GM21528 (cell line): Measurements from ENCODE around the gene RAB32.

Experiments
- ATAC-seq: cut with Tn5 transposase; IDR thresholded peaks from one replicate; pipeline ENCODE4 v1.9.1; 2021; ENCODE audit warnings: mild to moderate bottlenecking, moderate library complexity; ENCODE audit not compliant: unreplicated experiment, low FRiP score

RAB32 gene

GRCh38 chr6:146581968-146582367 lies 38.3 kb downstream of the RAB32 start:
- ATAC-seq: no peak

- ATAC-seq: no peak
Observed at GRCh38 chr6:146582857-146583256, 39.2 kb downstream of the RAB32 start.

DNA sequence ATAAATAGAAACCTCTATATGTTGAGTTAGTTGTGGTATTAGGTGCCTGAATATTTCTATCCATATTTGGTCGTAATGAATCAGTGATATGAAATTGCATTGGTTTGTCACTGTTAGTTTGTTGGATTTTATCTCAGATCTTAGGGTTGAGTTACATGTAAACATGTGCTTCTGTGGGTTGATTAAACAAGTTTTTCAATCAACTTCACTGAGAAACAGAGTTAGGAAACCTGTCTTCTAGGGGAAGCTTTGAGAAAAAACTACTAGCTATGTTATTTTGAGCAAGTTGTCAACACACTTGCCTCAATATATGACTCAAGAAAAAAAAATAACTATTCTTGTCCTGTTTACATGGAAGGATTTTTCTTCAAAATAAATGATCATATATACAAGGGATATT lies 40.3 kb downstream of the RAB32 start:
- ATAC-seq: no peak

DNA sequence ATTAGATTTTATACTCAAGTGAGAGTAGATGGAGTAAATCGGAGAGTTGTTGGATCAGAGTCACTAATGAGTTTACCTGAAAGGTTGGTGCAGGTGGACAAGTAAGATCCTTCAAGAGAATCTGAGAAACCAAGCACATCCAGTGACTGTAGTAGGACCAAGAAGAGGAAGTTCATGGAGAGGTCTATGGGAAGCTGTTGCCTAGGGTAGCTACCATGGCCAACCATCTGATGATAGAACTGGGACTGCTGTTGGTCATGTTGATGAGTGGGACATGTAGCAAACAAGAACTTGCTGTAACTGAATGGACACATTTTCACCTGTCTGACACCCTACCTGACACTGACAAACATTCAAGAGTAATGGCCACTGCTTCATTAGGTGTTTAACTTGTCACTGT lies 43.8 kb downstream of the RAB32 start:
- no peak for ATAC-seq

GRCh38 chr6:146590492-146590891 lies 46.9 kb downstream of the RAB32 start:
- no peak for ATAC-seq

DNA sequence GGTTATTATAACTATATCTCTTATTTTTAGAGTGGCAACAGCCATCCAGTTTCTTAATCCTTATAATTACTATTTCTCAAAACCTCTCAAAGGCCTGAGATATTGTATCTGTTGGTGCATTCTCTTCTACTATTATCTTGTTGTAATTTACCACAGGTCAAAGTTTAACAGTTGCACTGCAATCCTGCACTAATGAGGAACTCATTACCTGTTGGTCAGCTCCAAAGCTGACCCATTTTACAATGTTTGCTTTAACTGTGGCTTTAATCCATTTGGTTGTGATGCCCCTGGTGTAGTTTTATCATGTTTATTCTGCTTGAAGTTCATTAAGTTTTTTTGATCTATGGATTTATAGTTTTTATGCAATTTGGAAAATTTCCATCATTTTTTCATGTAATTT lies 48.8 kb downstream of the RAB32 start:
- ATAC-seq: no peak

DNA sequence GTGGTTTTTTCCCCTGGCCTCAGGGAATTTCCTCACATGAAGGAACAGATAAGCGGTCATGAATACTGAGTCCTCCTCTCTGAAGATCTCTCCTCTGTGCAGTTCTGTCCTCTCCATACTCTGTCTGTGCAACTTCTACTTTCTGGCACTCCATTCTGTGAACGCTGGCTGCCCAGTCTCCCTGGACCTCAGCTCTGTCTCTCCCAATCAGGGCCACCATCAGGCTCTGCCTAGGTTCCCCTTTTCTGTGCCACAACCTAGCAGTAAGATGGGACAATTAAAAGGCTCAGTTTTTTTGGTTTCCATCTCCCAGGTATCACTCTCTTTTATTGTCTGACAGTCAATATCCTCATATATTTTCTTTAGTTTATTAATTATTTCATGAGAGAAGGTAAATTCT lies 50.4 kb downstream of the RAB32 start:
- no peak for ATAC-seq

DNA sequence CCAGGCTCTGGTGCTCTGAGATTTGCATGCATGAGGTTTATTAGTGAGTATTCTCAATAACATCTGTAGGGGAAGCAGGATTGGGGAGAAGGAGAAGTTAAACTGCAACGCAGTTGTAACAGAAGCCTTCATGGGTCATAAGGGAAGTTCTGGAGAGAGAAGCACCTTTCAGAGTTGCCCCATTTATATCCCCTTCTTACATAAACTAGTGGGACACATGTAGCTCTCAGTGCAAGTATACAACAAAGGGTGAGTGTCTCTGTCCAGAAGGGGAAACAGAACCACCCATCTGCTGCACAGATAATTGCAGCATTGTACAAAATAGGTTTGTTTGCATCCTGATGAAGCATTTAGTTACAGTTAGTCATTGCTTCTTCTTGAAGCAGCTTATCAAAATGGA lies 50.9 kb downstream of the RAB32 start:
- no peak for ATAC-seq

DNA sequence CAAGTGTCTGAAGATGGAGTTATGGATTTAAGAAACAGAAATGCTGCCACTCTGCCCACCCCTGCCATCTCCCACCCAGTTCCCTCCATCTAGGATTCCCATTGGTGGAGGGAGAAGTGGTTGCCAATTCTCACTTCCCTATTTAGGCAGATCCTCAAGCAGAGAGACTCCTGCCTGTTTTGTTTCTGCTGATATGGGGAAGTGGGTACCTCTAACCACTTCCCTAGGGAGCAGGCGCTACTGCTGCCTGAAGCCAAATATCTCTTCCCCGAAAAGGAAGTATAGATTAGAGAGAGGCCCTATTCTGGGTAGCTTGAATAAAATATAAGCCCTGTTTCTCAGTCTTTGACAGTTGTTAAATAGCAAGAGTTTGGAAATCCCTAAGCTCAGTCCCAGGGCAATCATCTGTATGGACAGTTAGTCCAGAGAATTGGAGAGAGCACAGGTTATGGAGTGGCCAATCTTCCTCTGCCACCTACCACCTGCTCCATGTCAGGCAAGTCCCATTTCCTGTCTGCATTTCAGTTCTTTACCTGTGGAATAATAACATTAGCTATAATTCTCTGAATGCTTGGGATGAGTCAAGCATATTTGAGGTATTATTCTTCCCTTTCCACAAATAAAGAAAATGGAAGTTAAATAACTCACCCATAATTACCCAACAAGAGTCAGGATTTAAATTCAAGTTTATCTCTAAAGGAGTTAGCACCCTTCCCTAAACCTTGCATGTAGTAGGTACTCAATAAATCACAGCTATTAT lies 52.5 kb downstream of the RAB32 start:
- ATAC-seq: no peak

- no peak for ATAC-seq
Observed at GRCh38 chr6:146598772-146599405, 55.3 kb downstream of the RAB32 start, which contains the start of gene ADGB. ADGB (plus strand) TSS chr6:146598972; CDS start chr6:146599041, 69 bp downstream.

- no peak for ATAC-seq
Observed at GRCh38 chr6:146601352-146601751, 57.7 kb downstream of the RAB32 start.

DNA sequence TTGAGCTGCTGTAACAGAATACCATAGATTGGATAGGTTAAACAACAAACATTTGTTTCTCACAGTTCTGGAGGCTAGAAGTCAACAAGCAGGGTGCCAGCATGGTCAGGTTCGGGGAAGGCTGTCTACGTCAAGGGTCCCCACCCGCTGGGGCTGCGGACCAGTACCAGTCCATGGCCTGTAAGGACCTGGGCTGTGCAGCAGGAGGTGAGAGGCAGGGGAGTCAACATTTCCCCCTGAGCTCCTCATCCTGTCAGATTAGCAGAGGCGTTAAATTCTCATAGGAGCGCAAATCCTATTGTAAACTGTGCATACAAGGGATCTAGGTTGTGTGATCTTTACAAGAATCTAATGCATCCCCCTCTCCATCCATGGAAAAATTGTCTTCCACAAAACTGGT lies 58.9 kb downstream of the RAB32 start:
- no peak for ATAC-seq
